NCI-H460 (cell line): ENCODE data around the gene IL34. TPM values are rescaled to one million over a fixed set of nuclear protein-coding genes. Genes with fewer than 3 reads are reported as not detected.
"Not testable (repeated sequence)": the region's sequence is repeated elsewhere in the genome, so short reads cannot be mapped to it uniquely, and the experiment has no call there.

ENCODE experiments used
- DNase-seq: peaks from one replicate; pipeline ENCODE4 v3.0.0-alpha.2; 2016; ENCODE audit warnings: low read depth; ENCODE audit errors: extremely low read depth
- total RNA-seq: library from RNA; depleted of rRNA; stranded (reverse); fragments of >200 nt; shearing (Covaris generic); gene quantifications from 2 replicates; pipeline ENCODE4 v1.2.3, GENCODE V29; 2014

The IL34 gene
- total RNA-seq, 1 experiment from 2014 or later, result not detected

DNA sequence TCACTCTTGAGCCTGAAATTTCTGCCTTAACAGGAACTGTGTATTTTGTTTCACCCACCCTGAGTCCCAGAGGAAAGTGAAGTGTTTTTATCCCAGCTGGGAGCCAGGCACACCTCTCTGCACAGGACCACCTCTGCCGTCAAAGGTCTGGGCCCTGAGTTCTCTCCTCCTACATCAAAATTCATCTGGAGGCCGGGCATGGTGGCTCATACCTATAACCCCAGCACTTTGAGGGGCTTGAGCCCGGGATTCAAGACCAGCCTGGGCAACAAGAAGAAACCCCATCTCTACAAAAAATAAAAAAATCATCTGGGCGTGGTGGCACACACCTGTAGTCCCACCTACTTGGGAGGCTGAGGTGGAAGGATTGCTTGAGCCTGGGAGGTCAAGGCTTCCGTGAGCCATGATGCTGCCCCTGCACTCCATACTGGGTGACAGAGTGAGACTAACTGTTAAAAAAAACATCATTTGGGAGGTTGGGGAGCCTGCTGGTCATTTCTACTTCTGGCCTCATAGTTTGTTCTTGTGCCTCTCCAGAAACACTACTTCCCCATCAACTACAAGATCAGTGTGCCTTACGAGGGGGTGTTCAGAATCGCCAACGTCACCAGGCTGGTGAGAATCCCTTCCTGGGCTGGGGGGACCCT is 9.8 kb downstream of the IL34 start:
- no peak for DNase-seq

DNA sequence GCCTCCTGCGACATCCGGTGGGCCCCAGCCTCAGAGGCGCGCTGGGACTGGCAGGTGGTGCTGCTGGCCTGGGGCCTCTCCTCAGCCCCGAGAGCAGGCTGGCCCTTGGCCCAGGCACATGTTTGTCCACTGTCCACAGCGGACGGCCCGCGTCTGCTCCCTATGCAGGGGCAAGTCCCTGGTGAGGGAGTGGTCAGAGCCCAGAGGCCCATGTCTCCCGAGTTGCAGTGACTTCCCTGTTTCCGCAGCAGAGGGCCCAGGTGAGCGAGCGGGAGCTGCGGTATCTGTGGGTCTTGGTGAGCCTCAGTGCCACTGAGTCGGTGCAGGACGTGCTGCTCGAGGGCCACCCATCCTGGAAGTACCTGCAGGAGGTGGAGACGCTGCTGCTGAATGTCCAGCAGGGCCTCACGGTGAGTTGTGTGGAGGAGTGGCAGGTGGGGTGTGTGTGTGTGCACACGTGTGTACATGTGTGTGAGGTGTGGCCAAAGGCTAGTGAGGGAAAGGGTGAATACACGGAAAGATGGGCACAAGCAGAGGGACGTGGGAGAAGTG is 10.4 kb downstream of the IL34 start:
- no peak for DNase-seq

DNA sequence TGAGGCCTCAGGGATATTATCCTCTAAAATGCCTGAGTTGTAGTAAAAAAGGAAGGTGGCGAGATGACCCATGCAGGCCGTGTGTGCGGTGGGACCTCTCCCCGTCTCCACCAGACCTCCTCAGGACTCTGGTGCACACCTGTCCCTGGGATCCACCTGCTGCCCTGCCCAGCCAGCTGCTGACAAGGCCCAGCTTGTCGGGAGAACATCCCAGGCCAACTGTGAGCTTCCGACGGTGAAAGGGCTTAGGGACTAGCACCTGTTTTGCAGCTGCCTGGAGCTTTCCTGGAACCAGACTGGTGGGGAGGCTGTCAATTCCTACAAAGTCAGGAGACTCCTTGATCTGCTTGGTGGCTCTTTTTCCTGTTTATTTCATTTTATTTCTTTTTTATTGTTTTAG is 11.6 kb downstream of the IL34 start:
- DNase-seq, result no peak

DNA sequence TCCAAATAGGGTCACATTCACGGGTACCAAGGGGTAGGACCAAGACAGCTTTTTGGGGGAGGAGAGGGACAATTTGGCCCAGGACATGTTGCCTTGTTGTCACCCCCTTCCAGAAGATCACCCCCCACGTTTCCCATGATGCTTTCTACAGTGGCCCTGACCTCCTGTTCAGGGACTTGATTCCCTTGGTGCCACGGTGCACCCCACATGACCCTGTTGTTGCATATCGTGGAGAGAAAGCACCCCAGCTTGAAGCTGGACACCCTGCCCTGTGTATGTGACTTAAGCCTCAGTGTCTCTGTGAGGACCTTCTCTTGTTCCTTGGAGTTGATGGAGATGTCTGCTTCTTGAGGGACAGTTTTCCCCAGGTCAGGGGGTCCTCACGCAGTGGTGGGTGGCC is 12.6 kb downstream of the IL34 start:
- DNase-seq, result no peak

DNA sequence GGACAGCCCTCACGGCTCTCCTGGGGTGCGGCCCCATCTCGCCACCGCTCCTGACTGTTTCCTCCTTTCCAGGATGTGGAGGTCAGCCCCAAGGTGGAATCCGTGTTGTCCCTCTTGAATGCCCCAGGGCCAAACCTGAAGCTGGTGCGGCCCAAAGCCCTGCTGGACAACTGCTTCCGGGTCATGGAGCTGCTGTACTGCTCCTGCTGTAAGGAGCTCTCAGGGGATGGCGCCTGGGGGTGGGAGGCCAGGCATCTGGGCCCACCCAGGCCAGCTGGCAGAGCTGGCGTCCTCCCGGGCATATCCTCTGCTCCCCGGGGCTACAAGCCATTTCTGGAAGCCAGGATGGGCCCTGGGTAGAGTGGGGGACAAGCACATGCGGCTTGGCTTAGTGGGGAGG is 13.2 kb downstream of the IL34 start:
- no peak for DNase-seq

DNA sequence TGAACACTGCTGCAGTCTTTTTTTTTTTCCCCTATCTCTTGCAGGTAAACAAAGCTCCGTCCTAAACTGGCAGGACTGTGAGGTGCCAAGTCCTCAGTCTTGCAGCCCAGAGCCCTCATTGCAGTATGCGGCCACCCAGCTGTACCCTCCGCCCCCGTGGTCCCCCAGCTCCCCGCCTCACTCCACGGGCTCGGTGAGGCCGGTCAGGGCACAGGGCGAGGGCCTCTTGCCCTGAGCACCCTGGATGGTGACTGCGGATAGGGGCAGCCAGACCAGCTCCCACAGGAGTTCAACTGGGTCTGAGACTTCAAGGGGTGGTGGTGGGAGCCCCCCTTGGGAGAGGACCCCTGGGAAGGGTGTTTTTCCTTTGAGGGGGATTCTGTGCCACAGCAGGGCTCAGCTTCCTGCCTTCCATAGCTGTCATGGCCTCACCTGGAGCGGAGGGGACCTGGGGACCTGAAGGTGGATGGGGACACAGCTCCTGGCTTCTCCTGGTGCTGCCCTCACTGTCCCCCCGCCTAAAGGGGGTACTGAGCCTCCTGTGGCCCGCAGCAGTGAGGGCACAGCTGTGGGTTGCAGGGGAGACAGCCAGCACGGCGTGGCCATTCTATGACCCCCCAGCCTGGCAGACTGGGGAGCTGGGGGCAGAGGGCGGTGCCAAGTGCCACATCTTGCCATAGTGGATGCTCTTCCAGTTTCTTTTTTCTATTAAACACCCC is 13.8 kb downstream of the IL34 start:
- no peak for DNase-seq

DNA sequence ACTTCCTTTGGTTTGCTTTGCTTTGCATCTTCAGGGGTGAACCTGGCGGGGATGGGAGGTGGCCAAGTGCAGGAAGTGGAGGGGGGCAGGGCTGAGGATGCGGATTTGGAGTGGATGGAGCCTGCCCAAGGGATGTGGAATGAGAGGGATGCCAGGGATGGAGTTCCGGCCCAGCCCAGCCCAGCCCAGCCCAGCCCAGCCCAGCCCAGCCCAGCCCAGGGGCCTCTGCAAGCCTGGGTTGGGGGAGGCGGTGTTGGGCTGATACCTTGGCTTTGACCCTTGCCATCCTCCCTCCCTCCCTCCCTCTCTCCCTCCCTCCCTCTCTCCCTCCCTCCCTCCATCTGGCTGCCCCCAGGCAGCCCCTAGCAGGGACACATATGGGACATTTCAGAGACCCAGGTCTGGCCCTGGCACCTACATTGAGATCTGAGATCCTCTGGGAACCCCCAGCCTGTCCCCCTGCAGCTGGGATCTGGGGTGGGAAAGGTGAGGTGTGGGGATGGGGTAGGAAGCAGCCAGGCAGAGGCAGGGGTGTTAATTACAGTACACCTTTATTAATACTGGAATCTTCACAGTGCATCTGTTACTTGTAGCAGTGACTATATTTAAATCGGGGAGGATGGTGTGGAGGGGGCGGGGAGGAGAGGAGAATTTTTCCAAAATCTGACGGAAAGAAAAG is 14.5 kb downstream of the IL34 start:
- DNase-seq, result no peak

DNA sequence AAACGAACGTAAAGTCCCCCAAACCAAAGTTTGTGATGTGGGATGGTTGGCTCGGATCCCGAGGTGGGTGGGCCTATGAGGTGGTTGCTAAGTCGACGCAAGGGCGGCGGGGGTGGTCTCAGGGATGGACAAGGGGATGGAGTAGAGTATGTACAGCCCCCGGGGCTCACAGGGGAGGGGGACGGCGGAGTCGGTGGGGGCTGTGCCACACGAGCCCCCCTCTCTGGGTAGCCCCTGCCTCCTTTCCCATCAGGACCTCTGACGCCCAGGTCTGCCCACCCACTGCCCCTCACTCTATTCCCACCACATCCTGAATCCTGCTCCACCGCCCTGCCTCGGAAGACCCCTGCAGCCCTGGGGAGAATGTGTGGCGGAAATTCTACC is 15.2 kb downstream of the IL34 start:
- DNase-seq, result no peak

DNA sequence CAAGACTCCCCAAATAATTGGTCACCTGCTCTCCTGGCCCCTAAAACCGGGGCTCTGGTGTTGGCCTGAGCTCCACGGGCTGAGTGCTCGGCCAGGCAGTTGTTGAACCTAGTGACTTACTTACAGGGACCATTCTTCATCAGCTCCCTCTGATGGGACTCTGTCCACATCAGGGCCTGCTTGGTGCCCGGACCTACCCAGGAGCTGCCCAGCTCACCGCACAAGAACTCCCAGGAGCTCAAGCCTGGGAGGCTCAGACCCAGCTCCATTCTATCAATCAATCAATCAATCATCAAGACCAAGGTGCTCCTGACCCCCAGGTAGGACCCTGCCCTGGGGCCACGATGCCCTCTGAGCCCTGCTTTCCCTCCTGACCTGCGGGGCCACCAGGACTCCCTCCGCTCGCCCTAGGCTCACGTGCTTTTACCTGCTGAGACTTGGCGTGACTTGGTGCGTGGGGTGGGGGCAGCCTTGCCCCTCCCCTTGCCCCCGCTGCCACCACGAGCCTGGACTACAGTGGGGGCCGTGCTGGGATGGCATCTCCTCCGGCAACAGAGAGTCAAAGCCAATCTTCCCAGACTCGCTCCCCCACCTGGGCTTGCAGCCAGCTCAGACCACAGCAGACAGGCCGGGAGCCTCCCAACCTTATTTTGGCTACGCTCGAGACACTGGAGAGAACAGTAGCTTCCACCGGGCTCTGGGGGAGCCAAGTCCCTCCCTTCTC is 15.7 kb downstream of the IL34 start:
- DNase-seq, result no peak

DNA sequence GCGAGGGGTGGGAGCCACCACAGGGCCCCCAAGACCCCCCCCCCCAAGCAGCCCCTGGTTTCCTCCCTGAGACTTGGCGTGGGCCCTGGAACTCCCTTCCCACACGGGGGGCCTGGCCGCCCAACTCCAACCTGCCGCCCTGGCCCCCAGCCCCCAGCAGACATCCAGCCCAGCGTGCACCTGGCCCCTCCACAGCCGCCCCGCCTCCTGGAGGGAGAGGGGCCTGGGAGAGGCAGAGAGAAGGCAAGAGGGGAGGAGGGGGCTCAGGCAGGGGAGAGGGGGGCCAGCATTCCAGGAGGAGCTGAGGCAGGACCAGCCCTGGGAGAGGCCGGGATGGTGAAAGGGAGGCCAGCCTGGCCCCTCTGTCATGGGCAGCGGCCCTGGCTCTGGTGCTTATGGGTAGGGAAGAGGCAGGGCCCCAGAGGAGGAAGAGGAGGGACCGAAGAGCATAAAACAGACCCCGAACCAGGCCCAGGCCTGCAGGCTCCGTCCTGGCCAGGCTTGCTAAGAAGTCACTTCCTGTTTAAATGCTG is 16.7 kb downstream of the IL34 start:
- DNase-seq, result no peak

DNA sequence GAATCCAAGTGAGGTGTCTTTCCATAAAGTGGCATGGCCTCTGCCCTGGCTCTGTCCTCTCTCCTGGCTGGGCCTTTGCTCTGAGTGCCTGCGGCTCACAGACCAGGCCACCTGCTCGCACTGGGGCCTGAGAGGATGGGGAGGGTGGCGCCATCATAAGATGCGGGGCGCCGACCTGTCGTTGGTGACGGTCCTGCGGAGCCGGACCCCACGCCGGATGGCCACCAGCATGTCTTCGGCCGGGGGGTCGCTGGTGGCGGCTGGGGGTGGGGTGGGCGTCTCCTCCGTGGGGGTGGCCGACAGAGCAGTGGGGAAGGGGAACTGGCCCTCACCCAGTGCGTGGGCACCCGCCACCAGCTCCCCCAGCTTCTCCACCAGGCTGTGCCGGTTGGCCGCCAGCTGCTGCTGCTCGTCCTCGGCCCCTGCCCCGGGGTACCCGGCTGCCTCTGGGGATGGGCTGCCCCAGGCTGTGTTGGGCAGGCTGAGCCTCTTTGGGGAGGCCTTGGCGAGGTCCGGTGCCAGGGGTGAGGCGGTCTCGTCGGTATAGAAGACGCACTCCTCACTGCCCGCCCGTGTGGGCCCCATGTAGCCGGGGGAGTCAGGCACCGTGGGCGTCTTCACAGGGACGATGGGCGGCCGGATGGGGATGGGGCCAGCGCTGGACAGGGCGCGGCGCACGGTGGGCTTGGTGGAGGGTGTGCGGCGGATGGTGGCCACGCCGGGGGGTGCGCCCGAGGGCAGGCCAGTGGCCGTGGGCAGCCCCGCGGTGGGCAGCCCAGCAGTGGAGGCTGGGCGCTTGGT is 17.4 kb downstream of the IL34 start:
- DNase-seq, result no peak

DNA sequence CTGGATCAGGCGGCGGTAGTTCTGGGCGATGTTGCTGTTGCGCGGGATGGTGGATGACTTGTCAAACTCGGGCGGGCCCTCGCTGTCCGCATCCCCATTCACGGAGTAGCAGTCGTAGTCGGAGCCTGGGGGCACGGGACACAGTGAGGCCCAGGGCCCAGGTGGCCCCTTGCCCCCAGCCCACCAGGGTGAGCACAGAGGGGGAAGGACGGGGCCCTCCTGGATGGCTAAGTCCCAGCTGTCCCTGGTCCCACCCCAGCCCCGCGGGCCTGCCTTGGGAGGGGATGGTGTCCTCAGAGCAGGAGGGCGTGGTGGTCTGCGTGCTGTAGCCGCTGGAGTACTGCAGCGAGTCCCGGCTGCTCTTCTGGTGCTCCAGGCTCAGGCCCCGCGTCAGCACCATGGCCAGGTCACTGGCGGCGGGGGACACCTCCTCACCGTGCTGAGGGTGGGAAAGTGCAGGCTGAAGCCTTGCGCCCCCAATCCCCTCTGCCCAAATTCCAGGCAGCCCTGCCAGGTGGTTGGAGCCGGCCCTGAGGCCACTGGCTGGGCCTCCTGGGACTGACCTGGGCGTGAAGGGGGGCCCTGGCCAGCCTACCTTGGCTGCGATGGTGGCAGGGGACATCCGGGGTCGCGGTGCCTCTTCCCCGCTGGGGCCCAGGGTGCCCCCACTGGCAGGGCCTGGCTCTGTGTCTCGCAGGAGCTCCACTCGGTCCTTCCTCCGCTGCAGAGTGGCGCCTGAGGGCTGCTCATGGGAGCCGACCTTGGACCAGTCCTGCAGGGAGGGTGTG is 18.2 kb downstream of the IL34 start:
- no peak for DNase-seq

DNA sequence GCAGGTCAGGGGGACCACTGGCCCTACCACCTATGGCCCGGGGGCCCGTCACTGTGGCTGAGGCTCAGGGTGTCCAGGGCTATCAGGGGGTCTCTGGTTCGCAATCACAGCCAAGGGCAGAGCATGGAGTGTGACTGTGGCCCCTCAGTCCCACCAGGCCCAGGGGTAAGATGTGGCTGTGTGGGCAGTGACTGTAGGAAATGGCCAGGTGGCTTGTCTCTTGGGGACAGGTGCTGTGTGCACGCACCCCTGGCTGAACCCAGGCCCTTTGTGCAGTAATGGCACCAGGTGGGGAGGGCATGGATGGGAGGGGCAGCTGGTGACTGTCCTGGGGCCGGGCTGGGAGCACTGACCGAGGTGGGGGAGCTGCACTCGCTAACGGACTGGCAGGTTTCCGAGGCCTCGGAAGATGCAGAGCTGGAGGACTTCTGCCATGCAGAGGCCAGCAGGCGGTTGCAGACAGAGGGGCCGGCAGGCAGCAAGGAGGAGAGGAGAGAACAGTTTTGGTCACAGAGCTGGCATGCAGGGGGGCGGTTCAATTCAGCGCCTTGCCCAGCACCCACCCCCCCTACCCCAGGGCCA is 18.8 kb downstream of the IL34 start:
- no peak for DNase-seq

DNA sequence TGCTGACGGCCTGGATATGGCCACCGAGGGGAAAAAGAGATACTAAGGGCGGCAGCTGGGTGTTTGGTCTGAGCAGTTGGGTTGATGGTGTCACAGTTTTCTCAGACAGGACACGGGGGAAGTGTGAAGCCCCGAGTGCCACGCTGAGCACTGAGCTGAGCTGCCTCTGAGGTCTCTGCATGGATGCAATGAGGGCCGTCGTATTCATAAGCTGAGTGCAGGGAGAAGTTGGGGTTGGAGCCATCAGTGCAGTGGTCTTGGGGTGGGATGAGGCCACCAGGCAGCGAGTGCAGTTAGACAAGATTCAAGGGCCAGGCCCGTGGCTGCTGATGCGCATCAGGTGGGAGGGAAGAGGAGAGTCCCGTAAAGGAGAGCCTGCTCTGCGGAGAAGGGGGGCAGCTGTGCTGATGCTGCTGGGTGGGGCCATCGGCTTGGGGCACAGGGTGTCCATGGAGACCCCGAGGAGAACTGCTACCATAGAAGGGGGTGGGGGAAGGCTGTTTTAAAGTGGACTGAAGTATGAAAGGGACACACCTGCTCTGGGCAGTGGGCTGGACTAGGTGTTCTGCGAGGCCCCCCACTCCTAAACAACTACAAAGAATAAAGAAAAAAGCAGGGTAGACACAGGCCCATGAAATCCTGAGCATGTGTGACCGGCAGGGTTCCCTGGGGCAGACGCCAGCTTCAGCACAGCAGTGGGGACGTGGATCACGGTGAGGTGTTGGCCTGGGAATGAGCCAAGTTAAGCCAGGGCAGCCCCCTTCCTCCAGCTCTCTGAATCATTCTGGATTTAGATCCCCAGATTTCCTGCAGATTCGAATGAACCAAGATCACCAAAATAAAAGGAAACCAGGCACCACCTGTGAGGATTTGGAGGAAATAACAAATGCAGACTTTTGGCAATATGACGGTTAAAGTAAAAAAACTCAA is 19.7 kb downstream of the IL34 start:
- no peak for DNase-seq

DNA sequence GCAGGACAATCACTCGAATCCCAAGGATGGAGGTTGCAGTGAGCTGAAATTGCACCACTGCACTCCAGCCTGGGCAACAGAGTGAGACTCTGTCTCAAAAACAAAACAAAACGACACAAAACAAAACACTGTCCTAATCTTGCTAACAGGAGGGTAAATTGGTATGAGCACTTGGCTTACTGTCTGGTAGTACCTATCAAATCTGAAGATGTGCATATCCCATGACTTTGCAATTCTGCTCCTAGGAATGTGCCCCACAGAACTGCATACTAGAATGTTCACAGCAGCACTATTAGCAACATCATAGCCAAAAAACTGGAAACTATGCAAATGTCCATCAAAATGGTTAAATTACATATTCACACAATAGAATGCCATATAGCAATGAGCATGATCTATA is 23.8 kb downstream of the IL34 start:
- no peak for DNase-seq

DNA sequence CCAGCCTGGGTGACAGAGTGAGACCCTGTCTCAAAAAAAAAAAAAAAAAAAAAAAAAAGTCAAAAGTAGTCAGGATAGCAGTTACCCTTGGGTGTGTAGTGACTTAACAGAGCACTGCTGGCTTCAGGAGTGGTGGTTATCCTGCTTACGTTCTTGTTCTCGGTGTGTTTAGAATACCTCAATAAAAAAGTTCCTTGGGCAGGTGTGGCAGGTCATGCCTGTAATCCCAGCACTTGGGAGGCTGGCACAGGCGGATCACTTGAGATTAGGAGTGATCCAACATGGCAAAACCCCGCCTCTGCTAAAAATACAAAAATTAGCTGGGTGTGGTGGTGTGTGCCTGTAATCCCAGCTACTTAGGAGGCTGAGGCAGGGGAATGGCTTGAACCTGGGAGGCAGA is 24.6 kb downstream of the IL34 start:
- not testable (repeated sequence) for DNase-seq

DNA sequence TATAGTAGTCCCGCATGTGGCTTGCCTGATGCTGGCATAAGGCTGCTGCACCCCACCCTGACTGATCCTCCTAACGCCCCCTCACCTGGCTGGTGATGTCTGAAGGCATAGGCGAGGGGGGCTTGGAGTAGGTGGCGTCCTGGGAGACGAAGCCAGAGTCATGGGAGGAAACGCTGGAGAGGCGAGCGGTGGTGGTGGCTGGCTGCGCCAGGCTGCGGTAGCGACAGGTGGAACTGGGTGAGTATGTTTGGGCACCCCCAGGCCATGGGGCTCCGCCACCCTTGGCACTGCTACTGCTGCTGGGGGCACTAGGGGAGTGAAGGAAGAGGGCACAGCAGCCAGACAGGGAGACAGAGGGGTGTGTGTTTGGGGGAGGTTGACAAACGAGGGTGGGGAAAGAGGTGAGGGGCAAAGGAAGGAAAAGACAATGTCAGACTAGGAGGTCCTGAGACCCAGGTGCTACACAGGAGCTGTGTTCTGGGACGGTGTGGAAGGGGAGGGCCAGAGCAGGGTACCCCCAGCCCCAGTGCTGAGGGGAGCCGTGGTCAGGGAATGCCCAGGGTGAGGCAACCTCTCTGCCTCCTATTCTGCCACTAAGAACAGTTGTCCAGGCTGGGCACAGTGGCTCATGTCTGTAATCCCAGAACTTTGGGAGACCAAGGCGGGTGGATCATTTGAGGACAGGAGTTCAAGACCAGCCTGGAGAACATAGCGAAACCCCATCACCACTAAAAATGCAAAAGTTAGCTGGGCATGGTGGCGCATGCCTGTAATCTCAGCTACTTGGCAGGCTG is 28.1 kb downstream of the IL34 start:
- no peak for DNase-seq
